Left ventricle myocardium inferior (tissue), 1 donor: ENCODE results near the gene CPA2. TPM values are rescaled to one million over a fixed set of nuclear protein-coding genes. Genes with fewer than 3 reads are reported as not detected.
"Not testable (repeated sequence)": the region's sequence is repeated elsewhere in the genome, so short reads cannot be mapped to it uniquely, and the experiment has no call there.

Experiments
- DNase-seq: peaks from one replicate; pipeline ENCODE4 v3.0.0-alpha.2; 2020
- H3K27ac ChIP-seq: fragments of 200-600 bp; replicated peaks from 2 replicates; pipeline ENCODE4 v1.8.0; 2021
- H3K27me3 ChIP-seq: fragments of 200-600 bp; 2 replicates; pipeline ENCODE4 v1.8.0; 2021; ENCODE audit warnings: low read depth
- H3K36me3 ChIP-seq: fragments of 200-600 bp; 2 replicates; pipeline ENCODE4 v1.8.0; 2021
- H3K4me1 ChIP-seq: fragments of 200-600 bp; 2 replicates; pipeline ENCODE4 v1.8.0; 2021
- H3K4me3 ChIP-seq: fragments of 200-600 bp; 2 replicates; pipeline ENCODE4 v1.8.0; 2021; ENCODE audit warnings: mild to moderate bottlenecking, moderate library complexity
- H3K9me3 ChIP-seq: fragments of 200-600 bp; replicated peaks from 2 replicates; pipeline ENCODE4 v1.8.0; 2021
- intact Hi-C: fragments of 100-400 bp; cut with micrococcal nuclease; formaldehyde crosslinking; loops from one replicate; pipeline ENCODE4 v1.11.0; 2022
- total RNA-seq: library from RNA; stranded (reverse); fragmentation: NEBNext Ultra II Directional; extraction: Animal tissue kit (Norgen Biotek cat#: 25700); gene quantifications from one replicate; pipeline ENCODE4 v1.2.1, GENCODE V29; 2021
- TF ChIP-seq, protein P1 (sequence below): fragments of 200-600 bp; IDR thresholded peaks from 2 replicates; pipeline ENCODE4 v1.8.0; 2021; ENCODE audit warnings: antibody characterized with exemption, mild to moderate bottlenecking, borderline replicate concordance
- donor health status: DM: no; HTN: yes; CAD: no; lungs with severe emphysema.

The CPA2 gene
- total RNA-seq, 1 donor from 2014 or later = not detected

DNA sequence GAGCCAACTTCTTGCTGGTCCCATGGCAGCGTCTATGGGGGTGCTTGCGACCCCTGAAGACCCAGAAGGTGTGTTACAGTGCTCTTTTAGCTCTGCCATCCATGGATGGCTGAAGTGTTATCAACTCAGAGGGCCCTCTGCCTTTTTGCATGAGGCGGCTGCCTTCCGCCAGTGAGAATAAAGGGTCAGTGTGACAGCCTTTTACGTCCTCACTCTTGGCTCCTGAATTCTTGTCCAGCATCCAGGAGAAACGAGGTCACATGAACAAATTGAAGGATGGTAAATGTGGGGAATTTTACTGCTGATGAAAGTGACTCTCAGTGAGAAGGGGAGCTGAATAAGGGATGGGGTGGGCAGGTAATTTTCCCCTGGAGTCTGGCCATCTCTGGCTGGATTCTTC is 34.9 kb upstream of the CPA2 start:
- Histone ChIP-seq H3K9me3 (no peaks in the 10 kb centered on the region), H3K27me3 (no peaks in the 10 kb centered on the region), H3K4me1 (peaks cover 8% of the 10 kb centered on the region), H3K36me3 (no peaks in the 10 kb centered on the region), H3K4me3 (no peak overlapping the region), H3K27ac (no peak overlapping the region)
- intact Hi-C loops = no loop called here
- no peak for DNase-seq
- TF ChIP-seq, protein P1, sequence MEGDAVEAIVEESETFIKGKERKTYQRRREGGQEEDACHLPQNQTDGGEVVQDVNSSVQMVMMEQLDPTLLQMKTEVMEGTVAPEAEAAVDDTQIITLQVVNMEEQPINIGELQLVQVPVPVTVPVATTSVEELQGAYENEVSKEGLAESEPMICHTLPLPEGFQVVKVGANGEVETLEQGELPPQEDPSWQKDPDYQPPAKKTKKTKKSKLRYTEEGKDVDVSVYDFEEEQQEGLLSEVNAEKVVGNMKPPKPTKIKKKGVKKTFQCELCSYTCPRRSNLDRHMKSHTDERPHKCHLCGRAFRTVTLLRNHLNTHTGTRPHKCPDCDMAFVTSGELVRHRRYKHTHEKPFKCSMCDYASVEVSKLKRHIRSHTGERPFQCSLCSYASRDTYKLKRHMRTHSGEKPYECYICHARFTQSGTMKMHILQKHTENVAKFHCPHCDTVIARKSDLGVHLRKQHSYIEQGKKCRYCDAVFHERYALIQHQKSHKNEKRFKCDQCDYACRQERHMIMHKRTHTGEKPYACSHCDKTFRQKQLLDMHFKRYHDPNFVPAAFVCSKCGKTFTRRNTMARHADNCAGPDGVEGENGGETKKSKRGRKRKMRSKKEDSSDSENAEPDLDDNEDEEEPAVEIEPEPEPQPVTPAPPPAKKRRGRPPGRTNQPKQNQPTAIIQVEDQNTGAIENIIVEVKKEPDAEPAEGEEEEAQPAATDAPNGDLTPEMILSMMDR = no peak

DNA sequence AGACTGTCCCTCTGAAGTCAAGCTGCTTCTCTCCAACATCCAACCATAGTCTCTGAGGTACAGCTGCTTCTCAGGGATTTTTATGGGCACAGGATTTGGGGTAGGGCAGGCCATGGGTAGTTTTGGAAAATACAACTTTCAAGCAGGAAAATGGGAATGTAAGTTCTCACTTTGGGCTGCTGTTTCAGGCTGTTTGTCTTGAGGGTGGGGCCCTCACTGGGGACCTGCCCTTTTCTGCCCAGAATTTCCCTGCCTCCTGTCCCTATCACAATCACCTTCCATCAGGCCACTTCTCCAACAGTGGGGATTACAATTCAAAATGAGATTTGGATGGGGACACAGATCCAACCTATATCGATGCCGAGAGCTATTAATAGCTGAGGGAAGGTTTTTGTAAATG is 34.5 kb upstream of the CPA2 start:
- TF ChIP-seq, protein P1 = no peak
- no peaks in the 10 kb centered on the region for H3K36me3 ChIP-seq
- no peaks in the 10 kb centered on the region for H3K27me3 ChIP-seq
- intact Hi-C loops = no loop called here
- no peak overlapping the region for H3K27ac ChIP-seq
- H3K9me3 ChIP-seq = no peaks in the 10 kb centered on the region
- no peak for DNase-seq
- H3K4me1 ChIP-seq = peaks cover 8% of the 10 kb centered on the region
- no peak overlapping the region for H3K4me3 ChIP-seq

DNA sequence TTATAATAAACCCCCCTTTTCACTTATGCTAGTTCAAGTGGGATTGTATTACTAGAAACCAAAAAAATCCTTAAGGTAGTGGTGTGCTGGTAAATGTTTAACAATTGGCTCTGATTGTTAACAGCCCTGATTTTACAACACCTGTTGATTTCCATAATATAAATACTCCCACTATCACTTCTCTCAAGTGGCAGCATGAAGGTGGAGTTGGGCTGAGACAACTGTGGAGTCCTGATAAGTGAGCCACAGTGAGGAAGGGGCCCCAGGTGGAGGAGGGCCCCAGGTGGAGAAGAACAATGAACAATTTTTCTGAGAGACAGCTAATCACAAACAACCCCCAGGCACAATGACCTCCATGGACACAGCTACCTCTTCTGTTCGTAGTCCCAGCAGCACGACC is 32.6 kb upstream of the CPA2 start:
- no peak for DNase-seq

DNA sequence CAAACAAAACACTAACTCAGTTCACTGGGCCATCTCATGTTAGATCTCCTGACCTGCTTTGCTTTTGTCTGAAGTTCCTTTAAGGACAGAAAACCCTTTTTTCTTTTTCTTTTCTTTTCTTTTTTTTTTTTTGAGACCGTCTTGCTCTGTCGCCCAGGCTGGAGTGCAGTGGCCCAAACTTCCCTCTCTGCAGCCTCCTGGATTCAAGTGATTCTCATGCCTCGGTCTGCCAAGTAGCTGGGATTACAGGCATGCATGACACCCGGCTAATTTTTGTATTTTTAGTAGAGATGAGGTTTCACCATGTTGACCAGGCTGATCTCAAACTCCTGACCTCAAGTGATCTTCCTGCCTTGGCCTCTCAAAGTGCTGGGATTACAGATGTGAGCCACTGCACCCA is 30.3 kb upstream of the CPA2 start:
- H3K36me3 ChIP-seq, H3K4me1 ChIP-seq, H3K9me3 ChIP-seq, DNase-seq, H3K27me3 ChIP-seq, H3K4me3 ChIP-seq, intact Hi-C loops, H3K27ac ChIP-seq: not testable (repeated sequence)

More for the DNA sequence above, 32.6 kb upstream of the CPA2 start:
- TF ChIP-seq, protein P1 = no peak
- H3K4me3 ChIP-seq = no peak overlapping the region
- H3K27me3 ChIP-seq = no peaks in the 10 kb centered on the region
- H3K9me3 ChIP-seq = no peaks in the 10 kb centered on the region
- no peak overlapping the region for H3K27ac ChIP-seq
- no peaks in the 10 kb centered on the region for H3K36me3 ChIP-seq
- H3K4me1 ChIP-seq = no peaks in the 10 kb centered on the region
- intact Hi-C loops = no loop called here

DNA sequence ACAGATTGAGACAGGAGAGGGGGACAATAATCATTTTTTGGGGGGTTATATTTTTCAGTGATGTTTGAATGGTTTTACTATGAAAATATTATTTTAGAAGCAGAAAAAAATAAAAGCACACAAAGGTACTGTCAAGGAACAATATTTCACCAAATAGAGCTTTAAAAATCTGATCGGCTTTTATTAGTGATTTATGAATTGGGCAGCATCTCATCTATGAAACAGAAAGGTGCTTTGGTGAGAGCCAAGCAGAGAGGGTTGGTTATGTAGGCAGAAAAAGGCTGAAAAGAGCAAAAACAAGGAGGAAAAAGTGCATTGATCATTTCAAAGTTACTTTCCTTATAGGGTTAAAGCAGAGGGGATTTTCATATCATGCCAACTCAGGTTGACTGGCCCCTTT is 26.4 kb upstream of the CPA2 start:
- no peak overlapping the region for H3K4me3 ChIP-seq
- no peak for DNase-seq
- H3K9me3 ChIP-seq = no peaks in the 10 kb centered on the region
- no peak overlapping the region for H3K27ac ChIP-seq
- H3K36me3 ChIP-seq = no peaks in the 10 kb centered on the region
- intact Hi-C loops = no loop called here
- TF ChIP-seq, protein P1 = no peak
- no peaks in the 10 kb centered on the region for H3K4me1 ChIP-seq
- H3K27me3 ChIP-seq = no peaks in the 10 kb centered on the region

DNA sequence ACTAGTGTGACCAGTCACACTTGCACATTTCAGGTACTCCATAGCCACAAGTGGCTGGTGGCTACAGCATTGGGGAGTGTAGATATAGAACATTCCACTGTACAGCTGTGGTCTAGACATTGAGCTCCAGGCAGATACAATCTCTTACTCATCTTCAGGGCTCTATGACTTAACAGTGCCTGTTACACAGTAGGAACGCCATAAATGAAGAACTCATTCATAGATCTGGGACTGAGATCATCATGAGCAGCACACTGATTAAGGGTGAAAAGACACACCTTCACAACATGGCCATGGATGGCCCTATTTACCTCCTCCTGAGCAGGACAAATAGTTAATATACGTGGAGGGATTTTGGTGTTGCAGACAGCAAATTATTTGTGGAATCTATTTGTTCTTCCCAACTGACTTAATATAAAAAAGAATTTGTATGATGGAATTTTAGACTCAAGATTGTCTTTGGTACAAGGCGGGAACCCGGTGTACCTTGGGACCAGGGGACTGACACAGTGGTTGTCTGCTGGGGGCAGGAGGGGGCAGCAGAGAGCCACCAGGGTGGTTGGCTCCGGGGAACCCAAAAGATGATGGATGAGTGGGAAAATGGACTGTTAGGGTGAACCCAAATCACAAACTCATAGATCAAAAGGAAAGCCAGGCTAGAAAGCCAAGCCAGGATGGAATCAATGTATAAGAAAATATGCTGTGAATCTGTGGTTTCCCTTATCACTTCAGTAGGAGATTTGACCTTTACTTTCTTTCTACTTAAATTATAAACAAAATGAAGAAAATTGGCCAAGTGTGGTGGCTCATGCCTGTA is 24.3 kb upstream of the CPA2 start:
- intact Hi-C loops = no loop called here
- H3K36me3 ChIP-seq = no peaks in the 10 kb centered on the region
- TF ChIP-seq, protein P1 = peak; percentile 84
- H3K9me3 ChIP-seq = no peaks in the 10 kb centered on the region
- H3K4me3 ChIP-seq = no peak overlapping the region
- no peaks in the 10 kb centered on the region for H3K4me1 ChIP-seq
- H3K27me3 ChIP-seq = no peaks in the 10 kb centered on the region
- peak; percentile 43 for DNase-seq
- H3K27ac ChIP-seq = no peak overlapping the region

DNA sequence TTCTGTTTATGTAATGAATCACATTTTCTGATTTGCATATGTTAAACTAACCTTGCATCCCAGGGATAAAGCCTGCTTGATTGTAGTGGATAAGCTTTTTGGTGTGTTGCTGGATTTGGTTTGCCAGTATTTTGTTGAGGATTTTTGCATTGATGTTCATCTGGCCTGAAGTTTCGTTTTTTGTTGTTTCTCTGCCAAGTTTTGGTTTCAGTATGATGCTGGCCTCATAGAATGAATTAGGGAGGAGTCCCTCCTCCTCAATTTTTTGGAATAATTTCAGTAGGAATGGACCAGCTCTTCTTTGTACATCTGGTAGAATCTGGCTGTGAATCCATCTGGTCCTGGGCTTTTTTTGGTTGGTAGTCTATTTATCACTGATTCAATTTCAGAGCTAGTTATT is 23.2 kb upstream of the CPA2 start:
- H3K27ac ChIP-seq, DNase-seq, H3K36me3 ChIP-seq, H3K27me3 ChIP-seq, intact Hi-C loops, H3K4me3 ChIP-seq, H3K4me1 ChIP-seq, H3K9me3 ChIP-seq: not testable (repeated sequence)

DNA sequence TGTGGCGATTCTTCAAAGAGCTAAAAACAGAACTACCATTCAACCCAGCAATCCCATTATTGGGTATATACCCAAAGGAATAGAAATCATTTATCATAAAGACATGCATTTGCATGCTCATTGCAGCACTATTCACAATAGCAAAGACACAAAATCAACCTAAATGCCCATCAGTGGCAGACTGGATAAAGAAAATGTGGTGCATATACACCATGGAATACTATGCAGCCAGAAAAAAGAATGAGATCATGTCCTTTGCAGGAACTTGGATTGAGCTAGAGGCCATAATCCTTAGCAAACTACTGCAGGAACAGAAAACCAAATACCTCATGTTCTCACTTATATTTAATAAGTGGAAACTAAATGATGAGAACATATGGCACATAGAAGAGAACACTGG is 20.2 kb upstream of the CPA2 start:
- H3K27me3 ChIP-seq, DNase-seq, intact Hi-C loops, H3K4me1 ChIP-seq, H3K36me3 ChIP-seq, H3K9me3 ChIP-seq, H3K4me3 ChIP-seq, H3K27ac ChIP-seq: not testable (repeated sequence)

DNA sequence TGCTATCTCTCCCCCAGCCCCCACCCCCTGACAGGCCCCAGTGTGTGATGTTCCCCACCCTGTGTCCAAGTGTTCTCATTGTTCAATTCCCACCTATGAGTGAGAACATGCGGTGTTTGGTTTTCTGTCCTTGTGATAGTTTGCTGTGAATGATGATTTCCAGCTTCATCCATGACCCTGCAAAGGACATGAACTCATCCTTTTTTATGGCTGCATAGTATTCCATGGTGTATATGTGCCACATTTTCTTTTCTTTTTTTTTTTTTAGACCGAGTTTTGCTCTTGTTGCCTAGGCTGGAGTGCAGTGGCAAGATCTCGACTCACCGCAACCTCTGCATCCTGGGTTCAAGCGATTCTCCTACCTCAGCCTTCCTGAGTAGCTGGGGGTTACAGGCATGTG is 17.8 kb upstream of the CPA2 start:
- intact Hi-C loops, H3K4me3 ChIP-seq, H3K27ac ChIP-seq, H3K27me3 ChIP-seq, H3K36me3 ChIP-seq, H3K4me1 ChIP-seq, DNase-seq: not testable (repeated sequence)
- peaks cover 12% of the 10 kb centered on the region for H3K9me3 ChIP-seq
